Loucy (cell line): ENCODE measurements around the gene CLDN10.

ENCODE experiments used
- H2AFZ ChIP-seq: fragments of 200-600 bp; sonication (generic); 2 replicates; pipeline ENCODE4 v1.6.0; 2016; ENCODE audit warnings: antibody characterized with exemption, mild to moderate bottlenecking, low read length, moderate library complexity
- H3F3A ChIP-seq: fragments of 200-600 bp; 2 replicates; pipeline ENCODE4 v1.6.0; 2016; ENCODE audit warnings: antibody characterized with exemption, low read depth, mild to moderate bottlenecking
- H3K27me3 ChIP-seq: fragments of 200-600 bp; sonication (generic); 2 replicates; pipeline ENCODE4 v1.6.1; 2014; ENCODE audit warnings: low read length, mild to moderate bottlenecking; ENCODE audit not compliant: insufficient read depth, poor library complexity, severe bottlenecking
- H3K36me3 ChIP-seq: fragments of 200-600 bp; sonication (generic); 2 replicates; pipeline ENCODE4 v1.6.1; 2016; ENCODE audit warnings: low read length; ENCODE audit not compliant: insufficient read depth
- H3K4me1 ChIP-seq: fragments of 200-600 bp; sonication (generic); 2 replicates; pipeline ENCODE4 v1.5.1; 2014; ENCODE audit warnings: low read length, mild to moderate bottlenecking; ENCODE audit not compliant: insufficient read depth, poor library complexity, severe bottlenecking
- H3K4me2 ChIP-seq: fragments of 200-600 bp; sonication (generic); 2 replicates; pipeline ENCODE4 v1.6.0; 2014; ENCODE audit warnings: antibody characterized with exemption, low read length, low read depth, mild to moderate bottlenecking; ENCODE audit not compliant: poor library complexity, severe bottlenecking
- H3K4me3 ChIP-seq: fragments of 200-600 bp; sonication (generic); 2 replicates; pipeline ENCODE4 v1.5.1; 2014; ENCODE audit warnings: low read length, mild to moderate bottlenecking, mixed read lengths; ENCODE audit not compliant: poor library complexity, severe bottlenecking
- H3K79me2 ChIP-seq: fragments of 200-600 bp; sonication (generic); 2 replicates; pipeline ENCODE4 v1.6.1; 2014; ENCODE audit warnings: low read length; ENCODE audit not compliant: insufficient read depth
- H3K9ac ChIP-seq: fragments of 200-600 bp; sonication (generic); 2 replicates; pipeline ENCODE4 v1.6.0; 2014; ENCODE audit warnings: mild to moderate bottlenecking, low read depth, low read length, moderate library complexity; ENCODE audit not compliant: poor library complexity, severe bottlenecking
- H3K9me2 ChIP-seq: fragments of 200-600 bp; sonication (generic); replicated peaks from 2 replicates; pipeline ENCODE4 v1.6.1; 2016; ENCODE audit warnings: low read depth, low read length, mixed read lengths
- H3K9me3 ChIP-seq: fragments of 200-600 bp; sonication (generic); 2 replicates; pipeline ENCODE4 v1.6.1; 2014; ENCODE audit warnings: mild to moderate bottlenecking, antibody characterized with exemption, low read length, low read depth; ENCODE audit not compliant: insufficient read depth
- H4K20me1 ChIP-seq: fragments of 200-600 bp; sonication (generic); 2 replicates; pipeline ENCODE4 v1.6.0; 2014; ENCODE audit warnings: antibody characterized with exemption, low read length, mild to moderate bottlenecking; ENCODE audit not compliant: insufficient read depth, poor library complexity, severe bottlenecking
- EZH2phosphoT487 ChIP-seq: fragments of 200-600 bp; IDR thresholded peaks from 2 replicates; pipeline ENCODE4 v1.6.1; 2018; ENCODE audit warnings: antibody characterized with exemption, mild to moderate bottlenecking, moderate library complexity, borderline replicate concordance
- TF ChIP-seq, protein P1 (sequence below): fragments of 200-600 bp; sonication (generic); conservative IDR thresholded peaks from 2 replicates; pipeline ENCODE4 v1.5.1; 2014; ENCODE audit warnings: mild to moderate bottlenecking, antibody characterized with exemption, low read length

Gene CLDN10

DNA sequence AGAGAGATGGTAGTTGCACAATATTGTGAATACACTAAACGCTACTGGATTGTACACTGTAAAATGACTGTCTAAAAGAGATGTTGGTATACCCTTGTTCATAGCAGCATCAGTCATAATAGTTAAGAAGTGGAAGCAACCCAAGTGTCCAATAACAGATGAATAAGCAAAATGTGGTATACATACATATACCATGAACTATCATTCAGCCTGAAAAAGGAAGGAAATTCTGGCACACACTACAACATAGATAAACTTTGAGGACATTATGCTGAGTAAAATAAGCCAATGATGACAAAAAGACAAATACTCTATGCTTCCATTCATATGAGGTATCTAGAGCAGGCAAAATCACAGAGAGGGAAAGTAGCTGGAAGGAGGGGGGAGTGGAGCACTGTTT, 76.0 kb downstream of the CLDN10 start:
- Histone ChIP-seq H3K9ac (no peak overlapping the region), H3K4me1 (no peaks in the 10 kb centered on the region), H3K4me3 (no peak overlapping the region), H3F3A (no peaks in the 10 kb centered on the region), H3K9me2 (no peaks in the 10 kb centered on the region), H3K4me2 (no peak overlapping the region), H3K36me3 (no peaks in the 10 kb centered on the region), H3K9me3 (no peaks in the 10 kb centered on the region), H2AFZ (no peak overlapping the region), H3K27me3 (no peaks in the 10 kb centered on the region), H3K79me2 (no peaks in the 10 kb centered on the region), H4K20me1 (no peaks in the 10 kb centered on the region)
- TF ChIP-seq, protein P1, sequence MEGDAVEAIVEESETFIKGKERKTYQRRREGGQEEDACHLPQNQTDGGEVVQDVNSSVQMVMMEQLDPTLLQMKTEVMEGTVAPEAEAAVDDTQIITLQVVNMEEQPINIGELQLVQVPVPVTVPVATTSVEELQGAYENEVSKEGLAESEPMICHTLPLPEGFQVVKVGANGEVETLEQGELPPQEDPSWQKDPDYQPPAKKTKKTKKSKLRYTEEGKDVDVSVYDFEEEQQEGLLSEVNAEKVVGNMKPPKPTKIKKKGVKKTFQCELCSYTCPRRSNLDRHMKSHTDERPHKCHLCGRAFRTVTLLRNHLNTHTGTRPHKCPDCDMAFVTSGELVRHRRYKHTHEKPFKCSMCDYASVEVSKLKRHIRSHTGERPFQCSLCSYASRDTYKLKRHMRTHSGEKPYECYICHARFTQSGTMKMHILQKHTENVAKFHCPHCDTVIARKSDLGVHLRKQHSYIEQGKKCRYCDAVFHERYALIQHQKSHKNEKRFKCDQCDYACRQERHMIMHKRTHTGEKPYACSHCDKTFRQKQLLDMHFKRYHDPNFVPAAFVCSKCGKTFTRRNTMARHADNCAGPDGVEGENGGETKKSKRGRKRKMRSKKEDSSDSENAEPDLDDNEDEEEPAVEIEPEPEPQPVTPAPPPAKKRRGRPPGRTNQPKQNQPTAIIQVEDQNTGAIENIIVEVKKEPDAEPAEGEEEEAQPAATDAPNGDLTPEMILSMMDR: no peak
- no peak for TF ChIP-seq EZH2phosphoT487

DNA sequence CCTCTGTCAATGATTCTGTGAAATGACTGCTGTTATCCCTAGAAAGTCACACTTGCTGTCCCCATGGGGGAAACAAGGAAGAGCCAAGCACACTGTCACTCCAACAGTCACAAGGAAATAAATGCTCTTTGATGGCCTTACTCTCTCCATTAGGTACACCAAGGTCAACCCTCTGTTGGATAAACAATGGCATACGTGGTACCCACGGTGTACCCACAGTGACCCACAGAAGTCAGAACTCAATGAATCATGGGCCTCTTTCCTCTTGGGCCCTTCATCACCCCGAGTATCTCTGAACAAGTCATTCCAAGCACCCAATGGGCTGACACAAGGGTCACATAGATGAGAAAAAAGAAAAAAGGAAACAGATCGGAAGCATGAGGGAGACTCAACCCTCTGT, 76.6 kb downstream of the CLDN10 start:
- H3K9me2 ChIP-seq: no peaks in the 10 kb centered on the region
- H3K9ac ChIP-seq: no peak overlapping the region
- H3K4me1 ChIP-seq: no peaks in the 10 kb centered on the region
- no peak for TF ChIP-seq EZH2phosphoT487
- TF ChIP-seq, protein P1: no peak
- no peak overlapping the region for H2AFZ ChIP-seq
- H4K20me1 ChIP-seq: no peaks in the 10 kb centered on the region
- H3K79me2 ChIP-seq: no peaks in the 10 kb centered on the region
- no peaks in the 10 kb centered on the region for H3K27me3 ChIP-seq
- no peak overlapping the region for H3K4me3 ChIP-seq
- H3K36me3 ChIP-seq: no peaks in the 10 kb centered on the region
- H3K9me3 ChIP-seq: no peaks in the 10 kb centered on the region
- H3F3A ChIP-seq: no peaks in the 10 kb centered on the region
- no peak overlapping the region for H3K4me2 ChIP-seq
